Hepatocyte (in vitro differentiated cells): Measurements from ENCODE around the gene SLC12A7. TPM values are rescaled to one million over a fixed set of nuclear protein-coding genes. Genes with fewer than 3 reads are reported as not detected.
"Not testable (repeated sequence)": the region's sequence is repeated elsewhere in the genome, so short reads cannot be mapped to it uniquely, and the experiment has no call there.

ENCODE experiments used
- DNase-seq: peaks from one replicate; pipeline ENCODE4 v3.0.0-alpha.2; 2016; ENCODE audit warnings: low spot score
- H2AFZ ChIP-seq: fragments of 200-600 bp; sonication (generic); 2 replicates; pipeline ENCODE4 v1.6.0; 2016; ENCODE audit warnings: antibody characterized with exemption, mild to moderate bottlenecking
- H3K27ac ChIP-seq: fragments of 200-600 bp; sonication (generic); 2 replicates; pipeline ENCODE4 v1.5.1; 2016; ENCODE audit warnings: mild to moderate bottlenecking
- H3K27me3 ChIP-seq: fragments of 200-600 bp; sonication (generic); 2 replicates; pipeline ENCODE4 v1.6.1; 2016
- H3K36me3 ChIP-seq: fragments of 200-600 bp; sonication (generic); replicated peaks from 2 replicates; pipeline ENCODE4 v1.5.1; 2016; ENCODE audit warnings: low read depth; ENCODE audit not compliant: insufficient read depth
- H3K4me1 ChIP-seq: fragments of 200-600 bp; sonication (generic); 2 replicates; pipeline ENCODE4 v1.5.1; 2016; ENCODE audit warnings: mild to moderate bottlenecking, moderate library complexity; ENCODE audit not compliant: insufficient read depth
- H3K4me2 ChIP-seq: fragments of 200-600 bp; sonication (generic); 2 replicates; pipeline ENCODE4 v1.6.0; 2016
- H3K4me3 ChIP-seq: fragments of 200-600 bp; sonication (generic); 2 replicates; pipeline ENCODE4 v1.5.1; 2016; ENCODE audit warnings: mild to moderate bottlenecking
- H3K79me2 ChIP-seq: fragments of 200-600 bp; sonication (generic); 2 replicates; pipeline ENCODE4 v1.6.0; 2017; ENCODE audit warnings: mild to moderate bottlenecking
- H3K9me2 ChIP-seq: fragments of 200-600 bp; sonication (generic); replicated peaks from 2 replicates; pipeline ENCODE4 v1.6.0; 2017; ENCODE audit warnings: mild to moderate bottlenecking; ENCODE audit not compliant: insufficient read depth
- H3K9me3 ChIP-seq: fragments of 200-600 bp; sonication (generic); 2 replicates; pipeline ENCODE4 v1.5.1; 2016; ENCODE audit warnings: low read depth, mild to moderate bottlenecking
- H4K20me1 ChIP-seq: fragments of 200-600 bp; sonication (generic); 2 replicates; pipeline ENCODE4 v1.6.0; 2016; ENCODE audit warnings: mild to moderate bottlenecking; ENCODE audit not compliant: insufficient read depth, poor library complexity, severe bottlenecking
- EZH2 ChIP-seq: fragments of 200-600 bp; sonication (generic); IDR thresholded peaks from 2 replicates; pipeline ENCODE4 v1.6.1; 2016; ENCODE audit warnings: antibody characterized with exemption, mild to moderate bottlenecking, borderline replicate concordance
- EZH2phosphoT487 ChIP-seq: fragments of 200-600 bp; sonication (generic); IDR thresholded peaks from one replicate; pipeline ENCODE4 v1.6.1; 2018; ENCODE audit warnings: antibody characterized with exemption, mild to moderate bottlenecking, low read depth, moderate library complexity; ENCODE audit not compliant: unreplicated experiment, severe bottlenecking
- WGBS: methylation state at CpG from one replicate; pipeline ENCODE4 v1.1.6; 2016; ENCODE audit warnings: low lambda C conversion rate; ENCODE audit errors: missing lambda C conversion rate; 5-methylcytosine and 5-hydroxymethylcytosine counted together
- microRNA-seq: library from miRNA; unstranded; fragments of <30 nt; microRNA quantifications from one replicate; pipeline ENCODE4, GENCODE V29; 2017
- polyA plus RNA-seq: library from polyadenylated mRNA; unstranded; fragments of >200 nt; fragmentation: Nextera tagmentation; extraction: Ambion mirVana; gene quantifications from 2 replicates; pipeline ENCODE4 v1.2.1, GENCODE V29; 2016
- small RNA-seq: library from RNA; depleted of rRNA; stranded (forward); fragments of <200 nt; gene quantifications from one replicate; pipeline ENCODE3, GENCODE V24; 2014
- total RNA-seq: library from RNA; depleted of rRNA; stranded (reverse); fragments of >200 nt; gene quantifications from 2 replicates; pipeline ENCODE4 v1.2.3, GENCODE V29; 2014
- TF ChIP-seq, protein P1 (sequence below): fragments of 200-600 bp; sonication (generic); IDR thresholded peaks from 2 replicates; pipeline ENCODE4 v1.5.1; 2016; ENCODE audit warnings: antibody characterized with exemption, mild to moderate bottlenecking; ENCODE audit not compliant: poor library complexity

The SLC12A7 gene
- total and polyA plus RNA-seq, 2 experiments from 2014 or later, result 30.2 to 34.3 TPM

DNA sequence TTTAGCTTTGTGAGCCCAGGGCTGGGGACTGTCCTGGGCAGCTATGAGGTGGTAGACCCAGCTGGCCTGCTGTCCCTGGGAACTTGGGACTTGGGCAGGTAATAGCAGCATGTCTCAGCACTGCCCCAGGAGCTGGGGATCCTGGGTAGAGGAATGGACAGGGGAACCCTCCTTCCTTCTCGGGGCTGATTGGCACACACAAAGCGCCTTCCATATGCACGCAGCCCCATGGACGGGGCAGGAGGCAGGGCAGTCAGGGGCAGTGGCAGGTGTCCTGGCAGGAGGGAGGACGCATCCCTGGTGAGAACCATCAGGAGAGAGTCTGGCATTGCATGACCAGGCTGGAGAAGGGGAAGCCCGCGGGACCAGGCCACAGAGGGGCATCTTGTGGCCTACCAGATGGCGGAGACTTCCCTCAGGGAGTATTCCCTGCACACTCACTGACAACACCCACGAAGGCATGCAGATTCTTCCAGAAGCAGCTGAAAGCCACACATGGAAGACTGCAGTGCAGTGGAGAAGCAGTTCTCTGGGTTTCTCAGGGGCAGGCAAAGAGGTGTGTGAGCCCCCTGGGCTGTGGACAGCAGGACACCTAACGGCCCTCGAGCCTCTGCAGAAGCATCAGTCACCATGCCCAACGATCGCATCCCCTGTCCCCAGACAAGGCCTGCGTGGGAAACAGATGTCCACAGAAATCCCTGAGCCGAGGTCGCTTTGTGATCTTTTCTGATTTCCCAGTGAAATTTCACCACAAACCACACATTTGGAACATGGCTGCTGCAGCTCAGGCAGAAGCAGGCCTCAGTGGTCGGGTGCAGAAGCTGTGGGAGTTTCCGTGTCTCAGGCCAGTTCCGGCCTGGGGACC is 110.2 kb downstream of the SLC12A7 start:
- Histone ChIP-seq H2AFZ (no peak overlapping the region), H3K27ac (no peak overlapping the region), H3K79me2 (no peaks in the 10 kb centered on the region), H3K27me3 (peaks cover 10% of the 10 kb centered on the region), H3K4me3 (no peak overlapping the region), H3K9me3 (no peaks in the 10 kb centered on the region), H3K4me1 (peaks cover 18% of the 10 kb centered on the region), H3K9me2 (no peaks in the 10 kb centered on the region), H3K36me3 (no peaks in the 10 kb centered on the region), H3K4me2 (no peak overlapping the region), H4K20me1 (no peaks in the 10 kb centered on the region)
- DNase-seq, result no peak
- WGBS, result 91% methylated on average over 19 of the region's 19 CpGs
- TF ChIP-seq, protein P1, sequence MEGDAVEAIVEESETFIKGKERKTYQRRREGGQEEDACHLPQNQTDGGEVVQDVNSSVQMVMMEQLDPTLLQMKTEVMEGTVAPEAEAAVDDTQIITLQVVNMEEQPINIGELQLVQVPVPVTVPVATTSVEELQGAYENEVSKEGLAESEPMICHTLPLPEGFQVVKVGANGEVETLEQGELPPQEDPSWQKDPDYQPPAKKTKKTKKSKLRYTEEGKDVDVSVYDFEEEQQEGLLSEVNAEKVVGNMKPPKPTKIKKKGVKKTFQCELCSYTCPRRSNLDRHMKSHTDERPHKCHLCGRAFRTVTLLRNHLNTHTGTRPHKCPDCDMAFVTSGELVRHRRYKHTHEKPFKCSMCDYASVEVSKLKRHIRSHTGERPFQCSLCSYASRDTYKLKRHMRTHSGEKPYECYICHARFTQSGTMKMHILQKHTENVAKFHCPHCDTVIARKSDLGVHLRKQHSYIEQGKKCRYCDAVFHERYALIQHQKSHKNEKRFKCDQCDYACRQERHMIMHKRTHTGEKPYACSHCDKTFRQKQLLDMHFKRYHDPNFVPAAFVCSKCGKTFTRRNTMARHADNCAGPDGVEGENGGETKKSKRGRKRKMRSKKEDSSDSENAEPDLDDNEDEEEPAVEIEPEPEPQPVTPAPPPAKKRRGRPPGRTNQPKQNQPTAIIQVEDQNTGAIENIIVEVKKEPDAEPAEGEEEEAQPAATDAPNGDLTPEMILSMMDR, result no peak
- TF ChIP-seq EZH2phosphoT487 (no peak), EZH2 (no peak)

DNA sequence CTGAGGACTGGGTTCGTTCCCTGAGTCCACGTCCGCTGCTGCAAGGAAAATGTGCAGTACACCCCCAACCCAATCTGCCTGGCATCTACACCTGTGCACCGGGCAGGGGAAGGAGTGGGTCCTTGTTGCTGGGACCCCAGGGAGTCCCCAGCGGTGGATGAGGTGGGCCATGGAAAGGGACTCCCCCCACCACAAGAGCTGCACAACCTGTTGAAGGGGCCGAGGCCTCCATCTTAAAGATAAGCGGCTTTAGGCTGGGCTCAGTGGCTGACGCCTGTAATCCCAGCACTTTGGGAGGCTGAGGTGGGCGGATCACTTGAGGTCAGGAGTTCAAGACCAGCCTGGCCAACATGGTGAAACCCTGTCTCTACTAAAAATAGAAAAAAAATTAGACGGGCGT is 111.0 kb downstream of the SLC12A7 start:
- not testable (repeated sequence) for DNase-seq

More for the DNA sequence above, 111.0 kb downstream of the SLC12A7 start:
- H3K9me3 ChIP-seq, H2AFZ ChIP-seq, H3K27ac ChIP-seq, H3K27me3 ChIP-seq, H3K4me3 ChIP-seq, H4K20me1 ChIP-seq, H3K36me3 ChIP-seq, H3K9me2 ChIP-seq, H3K4me2 ChIP-seq, H3K79me2 ChIP-seq: not testable (repeated sequence)
- WGBS, result 97% methylated on average over 11 of the region's 11 CpGs
- peaks cover 21% of the 10 kb centered on the region for H3K4me1 ChIP-seq

Small RNA genes within 50 kb of the gene (microRNA-seq; reads per million reads assigned to microRNA genes)
- not detected for gene MIR4635

Small RNA genes within 50 kb of the gene (small RNA-seq; reads per million reads assigned to genes)
- gene MIR4635, result not detected

Other genes starting within 250 kb of the SLC12A7 start
- 16.5 and 20.3 TPM in 2 replicates for gene BRD9, start 219.3 kb downstream of the SLC12A7 start, total RNA-seq
- 17.8 and 22.0 TPM in 2 replicates for gene BRD9, start 219.3 kb downstream of the SLC12A7 start, polyA plus RNA-seq
- gene TRIP13, start 219.2 kb downstream of the SLC12A7 start, total RNA-seq, result 6.5 and 9.4 TPM in 2 replicates
- 8.7 and 9.2 TPM in 2 replicates for gene TRIP13, start 219.2 kb downstream of the SLC12A7 start, polyA plus RNA-seq
- gene NKD2, start 103.3 kb downstream of the SLC12A7 start, total RNA-seq, result 1.4 and 2.0 TPM in 2 replicates
- 9.1 and 10.1 TPM in 2 replicates for gene NKD2, start 103.3 kb downstream of the SLC12A7 start, polyA plus RNA-seq
- 5.2 and 6.7 TPM in 2 replicates for gene SLC6A19, start 89.5 kb upstream of the SLC12A7 start, total RNA-seq
- 4.8 and 5.8 TPM in 2 replicates for gene SLC6A19, start 89.5 kb upstream of the SLC12A7 start, polyA plus RNA-seq
- not detected in 2 replicates for gene SLC6A18, start 113.3 kb upstream of the SLC12A7 start, total RNA-seq
- 0.35 TPM in 1 of 2 replicates, not detected in the other for gene SLC6A18, start 113.3 kb upstream of the SLC12A7 start, polyA plus RNA-seq
- gene TERT, start 183.0 kb upstream of the SLC12A7 start, total RNA-seq, result not detected in 2 replicates
- gene TERT, start 183.0 kb upstream of the SLC12A7 start, polyA plus RNA-seq, result 0.08 TPM in 1 of 2 replicates, not detected in the other
- gene CLPTM1L, start 233.0 kb upstream of the SLC12A7 start, total RNA-seq, result 99.3 and 130 TPM in 2 replicates
- gene CLPTM1L, start 233.0 kb upstream of the SLC12A7 start, polyA plus RNA-seq, result 129 and 143 TPM in 2 replicates